HG03097 (cell line): ENCODE data around the gene TCEAL3.
"Not testable (repeated sequence)": the region's sequence is repeated elsewhere in the genome, so short reads cannot be mapped to it uniquely, and the experiment has no call there.

ENCODE experiments used
- ATAC-seq: cut with Tn5 transposase; IDR thresholded peaks from one replicate; pipeline ENCODE4 v1.9.1; 2021; ENCODE audit not compliant: unreplicated experiment, low FRiP score

The TCEAL3 gene

DNA sequence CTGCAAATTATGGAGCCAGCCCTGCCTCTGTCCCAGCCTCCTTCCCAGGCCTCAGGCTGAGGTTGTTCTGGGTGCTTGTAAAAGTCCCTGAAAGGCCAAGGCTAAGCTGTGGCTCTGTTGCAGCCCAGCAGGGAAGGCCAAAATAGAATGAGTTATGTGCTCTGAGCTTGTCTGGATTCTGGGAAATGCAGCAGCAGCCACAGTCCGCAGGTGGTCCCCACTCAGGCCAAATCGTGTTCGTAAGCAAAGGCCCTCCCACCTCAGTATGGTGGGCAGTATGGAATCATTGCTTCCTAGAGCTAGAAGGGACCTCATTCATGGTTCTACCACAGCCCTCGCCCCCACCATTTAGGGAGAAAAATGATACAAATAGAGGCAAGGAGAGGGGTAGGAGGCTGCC is 16.3 kb downstream of the TCEAL3 start:
- ATAC-seq, result no peak

DNA sequence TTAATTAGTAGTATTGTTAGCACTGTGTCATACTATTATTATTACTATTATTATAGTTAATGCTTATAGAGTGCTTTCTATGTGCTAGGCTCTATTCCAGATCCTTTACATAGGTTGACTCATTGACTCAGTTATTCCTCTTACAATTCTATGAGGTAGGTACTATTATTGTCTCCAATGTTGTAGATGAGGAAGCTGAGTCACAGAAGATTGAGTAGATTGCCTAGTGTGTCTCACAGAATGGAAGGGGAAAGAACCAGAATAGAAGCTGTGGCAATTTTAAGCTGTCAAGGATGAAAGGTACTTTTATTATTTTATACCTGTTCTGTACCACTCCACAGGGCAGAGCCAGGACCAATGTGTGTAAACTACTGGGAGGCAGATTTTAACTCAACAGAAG is 19.1 kb downstream of the TCEAL3 start:
- no peak for ATAC-seq

DNA sequence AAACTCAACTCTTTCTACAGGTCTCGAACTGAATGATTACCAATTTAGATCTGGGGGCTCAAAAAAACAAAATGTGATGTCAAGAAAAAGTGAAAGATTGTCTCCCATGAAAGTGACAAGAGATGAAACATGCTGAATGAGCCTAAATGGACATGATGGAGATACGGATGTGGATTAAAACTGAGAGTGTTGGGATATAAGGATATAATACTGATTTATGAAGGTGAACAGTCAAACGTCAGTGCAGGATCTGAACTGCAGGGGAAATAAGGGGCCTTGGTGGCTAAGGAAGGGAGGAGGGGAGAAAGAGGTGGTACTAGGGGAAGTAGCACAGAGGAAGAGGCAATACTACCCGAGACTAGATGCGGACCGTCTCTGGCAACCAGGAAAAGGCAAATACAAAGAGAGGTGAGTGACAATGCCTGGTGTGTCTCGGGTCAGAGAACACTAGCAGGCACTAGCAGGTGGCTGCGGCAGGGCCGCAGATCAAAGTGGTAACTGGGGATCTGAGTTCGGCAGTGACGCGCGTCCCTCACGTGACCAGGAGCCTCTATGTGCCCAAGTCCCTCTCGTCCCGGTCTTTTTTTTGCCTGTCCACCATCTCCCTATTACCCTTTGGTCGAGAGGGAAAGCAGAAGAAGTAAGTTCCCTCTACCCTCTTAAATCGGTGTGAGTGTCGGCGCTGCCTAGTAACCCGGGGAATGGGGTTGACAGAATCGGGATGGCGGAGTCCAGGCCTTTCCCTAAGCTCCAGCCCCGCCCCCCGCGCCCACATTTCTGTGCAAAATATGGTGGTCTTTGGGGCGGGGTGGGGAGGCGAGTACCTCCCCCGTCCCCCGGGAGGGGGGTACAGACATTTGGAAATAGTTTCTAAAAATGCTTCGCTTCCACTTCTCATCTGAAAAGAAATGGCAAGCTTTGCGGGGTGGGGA is 20.9 kb downstream of the TCEAL3 start, which contains the start of gene TCEAL1:
Gene TCEAL1 (plus strand): TSS at position 590 of the 932 bp plus-strand sequence. CDS start 942 bp downstream, outside the sequence.
- ATAC-seq, result no peak

DNA sequence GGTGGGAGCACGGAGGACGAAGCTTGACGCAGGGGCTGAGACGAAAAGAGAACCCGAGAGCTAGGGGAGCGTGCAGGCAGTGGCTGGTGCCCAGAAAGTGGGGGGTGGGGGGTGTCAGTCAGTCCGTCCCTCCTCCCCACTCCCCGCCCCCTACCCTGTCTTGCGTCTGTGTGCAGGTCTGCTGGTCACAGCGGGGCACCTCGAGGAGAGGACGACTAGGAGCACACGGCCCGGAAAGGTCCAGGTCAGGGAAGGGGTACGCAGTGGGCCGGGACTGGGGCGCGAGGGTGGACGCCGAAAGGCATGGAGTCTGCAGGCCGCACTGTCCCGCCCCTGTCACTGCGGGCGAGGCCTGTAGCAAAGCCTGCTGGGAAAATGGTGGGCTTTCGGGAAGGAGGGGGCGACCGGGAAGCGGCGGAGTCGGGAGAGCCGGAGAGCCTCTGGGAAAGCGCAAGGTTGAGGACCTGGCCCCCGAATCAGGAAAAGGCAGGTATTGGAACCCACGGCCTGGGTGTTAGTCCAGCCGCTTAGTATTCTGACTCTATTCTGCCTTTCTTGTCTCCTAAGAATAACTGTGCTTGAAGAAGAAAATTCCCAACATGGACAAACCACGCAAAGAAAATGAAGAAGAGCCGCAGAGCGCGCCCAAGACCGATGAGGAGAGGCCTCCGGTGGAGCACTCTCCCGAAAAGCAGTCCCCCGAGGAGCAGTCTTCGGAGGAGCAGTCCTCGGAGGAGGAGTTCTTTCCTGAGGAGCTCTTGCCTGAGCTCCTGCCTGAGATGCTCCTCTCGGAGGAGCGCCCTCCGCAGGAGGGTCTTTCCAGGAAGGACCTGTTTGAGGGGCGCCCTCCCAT is 21.8 kb downstream of the TCEAL3 start:
- ATAC-seq, result no peak

DNA sequence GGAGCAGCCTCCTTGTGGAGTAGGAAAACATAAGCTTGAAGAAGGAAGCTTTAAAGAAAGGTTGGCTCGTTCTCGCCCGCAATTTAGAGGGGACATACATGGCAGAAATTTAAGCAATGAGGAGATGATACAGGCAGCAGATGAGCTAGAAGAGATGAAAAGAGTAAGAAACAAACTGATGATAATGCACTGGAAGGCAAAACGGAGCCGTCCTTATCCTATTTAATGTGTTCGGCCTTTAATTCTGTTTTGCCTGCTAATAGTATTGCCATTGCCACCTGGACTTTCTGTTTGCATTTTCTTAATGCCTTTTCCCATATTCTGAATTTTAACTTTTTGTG is 22.4 kb downstream of the TCEAL3 start:
- no peak for ATAC-seq

DNA sequence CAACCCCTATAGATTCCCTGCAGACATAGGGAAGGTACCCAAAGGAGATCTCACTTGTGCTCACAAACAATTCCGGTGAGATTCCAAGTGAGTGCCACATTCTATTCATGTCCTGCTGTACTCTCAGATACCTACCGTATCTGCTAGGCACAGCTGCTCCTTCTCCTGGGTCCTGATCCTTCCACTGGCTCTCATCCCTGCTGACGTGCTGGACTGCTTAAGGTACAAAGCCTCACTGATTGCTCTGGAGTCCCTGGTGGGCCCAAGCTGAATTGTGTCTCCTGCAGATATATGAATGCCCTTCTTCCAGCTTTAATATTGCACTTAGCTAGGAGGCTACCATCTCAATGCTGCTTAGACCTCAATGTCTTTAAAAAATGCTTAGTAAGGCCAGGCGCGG is 23.4 kb downstream of the TCEAL3 start:
- ATAC-seq, result no peak

DNA sequence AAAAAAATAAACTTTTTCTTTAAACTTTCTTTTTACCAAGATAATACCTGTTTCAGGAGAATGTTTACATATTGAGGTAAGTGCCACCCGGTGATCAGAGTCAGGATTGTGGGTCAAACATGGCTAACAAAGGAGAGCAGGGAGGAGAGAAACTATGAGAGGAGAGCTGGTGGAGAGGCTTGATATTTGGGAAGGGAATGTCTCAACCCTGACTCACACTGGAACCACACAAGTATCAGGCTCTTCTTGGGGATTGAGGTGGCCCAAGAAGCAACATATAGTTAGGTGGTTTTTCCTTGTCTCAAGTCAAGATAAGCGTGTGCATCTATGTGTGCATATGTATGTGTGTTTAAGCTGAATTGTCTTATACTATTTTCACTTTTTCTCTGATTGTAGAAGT is 27.7 kb downstream of the TCEAL3 start:
- no peak for ATAC-seq

DNA sequence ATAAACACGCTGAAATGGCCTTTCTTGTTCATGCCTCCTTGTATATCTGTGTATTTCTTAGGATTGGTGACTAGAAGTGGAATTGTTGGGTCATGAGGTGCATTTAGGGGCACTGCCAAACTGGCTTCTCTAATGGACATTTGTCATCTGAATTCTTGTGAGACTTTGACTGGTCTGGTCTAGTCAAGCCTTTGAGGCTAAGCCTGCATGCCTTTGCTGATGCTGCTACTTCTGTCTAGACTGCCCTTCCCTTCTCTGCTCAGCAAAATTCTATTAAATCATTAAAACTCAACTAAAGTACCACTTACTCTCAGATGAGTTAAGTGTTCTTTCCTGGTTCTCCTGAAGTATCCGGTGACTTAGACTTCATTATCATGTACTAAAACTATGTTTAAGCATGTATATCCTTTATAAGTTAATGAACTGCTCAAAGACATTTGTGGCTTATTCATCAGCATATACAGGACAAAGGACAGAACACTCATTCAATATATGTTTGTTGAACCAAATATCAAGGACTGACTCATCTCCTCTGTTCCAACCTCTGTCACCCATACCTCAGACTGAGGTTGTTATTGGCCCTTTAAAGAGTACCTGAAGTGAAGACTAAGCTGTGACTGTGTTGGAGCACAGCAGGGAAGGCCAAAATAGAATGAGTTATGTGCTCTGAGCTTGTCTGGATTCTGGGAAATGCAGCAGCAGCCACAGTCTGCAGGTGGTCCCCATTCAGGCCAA is 30.0 kb downstream of the TCEAL3 start:
- no peak for ATAC-seq

DNA sequence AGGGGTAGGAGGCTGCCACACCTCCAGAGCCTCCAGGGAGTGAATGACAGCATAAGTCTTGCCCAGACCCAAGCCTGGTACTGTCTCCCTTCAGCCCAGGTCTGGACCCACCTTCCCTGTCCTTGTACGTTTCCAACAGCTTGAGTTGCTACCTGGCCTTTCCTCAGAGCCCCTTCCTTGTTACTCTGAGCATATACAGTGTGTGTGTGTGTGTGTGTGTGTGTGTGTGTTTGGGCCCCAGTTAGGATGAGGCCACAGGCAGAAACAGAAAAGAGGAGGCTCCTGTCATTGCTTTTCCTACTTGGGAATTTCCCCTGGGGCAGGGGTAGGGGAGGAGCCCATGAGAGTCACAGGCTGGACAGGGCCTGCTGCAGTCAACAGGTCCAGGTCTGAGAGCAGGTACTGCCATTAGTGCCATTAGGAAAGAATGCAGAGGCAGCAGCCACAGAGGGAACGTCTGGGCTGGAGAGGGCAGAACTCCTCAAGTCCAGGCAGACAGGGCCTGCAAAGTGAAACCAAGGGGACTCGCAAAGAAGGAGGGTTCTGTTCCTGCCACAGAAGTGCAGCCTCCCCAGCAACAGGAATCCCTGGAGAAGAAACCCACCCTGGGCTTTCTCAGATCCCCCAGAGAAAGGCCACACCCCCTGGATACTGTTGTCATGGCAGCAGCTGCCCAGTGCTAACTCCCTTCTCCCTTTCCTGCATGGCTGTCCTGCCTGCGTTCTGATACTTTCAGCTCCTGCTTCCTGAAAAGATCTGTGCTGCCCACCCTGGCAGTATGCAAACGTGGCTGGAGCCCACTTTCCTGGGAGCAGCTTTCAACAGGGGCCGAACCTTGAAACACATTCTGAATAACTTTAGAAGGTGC is 30.9 kb downstream of the TCEAL3 start:
- ATAC-seq, result not testable (repeated sequence)

DNA sequence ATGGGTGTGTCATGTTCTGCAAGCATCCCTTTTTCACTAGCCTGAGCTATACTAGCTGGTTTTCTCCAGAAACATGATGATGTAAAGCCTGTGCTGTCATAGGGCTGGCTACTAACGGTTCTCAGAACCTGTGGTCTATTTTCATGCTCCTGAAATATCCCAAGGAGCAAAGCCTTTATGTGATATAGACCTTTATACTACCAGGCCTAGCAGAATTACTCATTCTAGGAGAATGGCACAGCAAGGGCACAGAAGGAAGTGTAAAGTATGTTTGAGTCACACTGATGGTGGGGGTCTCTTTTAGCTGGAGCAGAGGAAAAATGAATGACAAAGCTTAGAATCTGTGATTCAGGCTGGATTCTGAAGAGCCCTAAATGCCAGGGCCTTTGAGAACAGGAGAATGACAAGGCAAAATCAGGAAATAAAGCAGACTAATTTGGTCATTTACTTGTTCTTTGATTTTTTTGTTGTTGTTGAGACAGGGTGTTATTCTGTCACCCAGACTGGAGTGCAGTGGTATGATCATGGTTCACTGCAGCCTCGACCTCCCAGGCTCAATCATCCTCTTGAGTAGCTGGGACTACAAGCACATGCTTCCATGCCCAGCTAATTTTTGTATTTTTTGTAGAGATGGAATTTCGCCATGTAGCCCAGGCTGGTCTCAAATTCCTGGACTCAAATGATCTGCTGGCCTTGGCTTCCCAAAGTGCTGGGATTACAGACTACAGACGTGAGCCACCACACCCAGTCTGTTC is 32.8 kb downstream of the TCEAL3 start:
- ATAC-seq, result no peak

DNA sequence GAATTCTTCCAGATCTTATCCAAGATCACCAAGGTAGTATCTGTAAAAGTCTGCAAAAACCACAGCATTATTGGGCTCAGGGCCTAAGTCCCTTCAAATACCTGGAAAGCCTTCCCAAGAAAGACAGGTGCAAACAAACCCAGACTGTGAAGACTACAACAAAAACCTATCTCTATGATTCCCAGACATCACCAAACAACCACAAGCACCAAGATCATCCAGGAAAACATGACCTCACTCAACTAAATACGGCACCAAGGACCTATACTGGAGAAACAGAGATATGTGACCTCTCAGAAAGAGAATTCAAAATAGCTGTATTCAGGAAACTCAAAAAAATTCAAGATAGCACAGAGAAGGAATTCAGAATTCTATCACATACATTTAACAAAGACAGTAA is 36.4 kb downstream of the TCEAL3 start:
- ATAC-seq, result no peak

DNA sequence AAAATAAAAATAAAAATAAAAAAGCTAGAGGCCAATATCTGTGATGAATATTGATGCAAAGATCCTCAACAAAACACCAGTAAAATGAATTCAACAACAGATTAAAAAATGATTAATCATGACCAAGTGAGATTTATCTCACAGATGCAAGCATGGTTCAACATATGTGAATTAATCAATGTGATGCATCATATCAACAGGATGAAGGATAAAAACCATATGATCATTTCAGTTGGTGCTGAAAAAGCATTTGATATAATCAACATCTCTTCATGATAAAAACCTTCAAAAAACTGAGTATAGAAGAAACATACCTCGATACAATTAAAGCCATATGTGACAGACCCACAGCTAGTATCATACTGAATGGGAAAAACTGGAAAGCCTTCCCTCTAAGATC is 39.9 kb downstream of the TCEAL3 start:
- no peak for ATAC-seq

DNA sequence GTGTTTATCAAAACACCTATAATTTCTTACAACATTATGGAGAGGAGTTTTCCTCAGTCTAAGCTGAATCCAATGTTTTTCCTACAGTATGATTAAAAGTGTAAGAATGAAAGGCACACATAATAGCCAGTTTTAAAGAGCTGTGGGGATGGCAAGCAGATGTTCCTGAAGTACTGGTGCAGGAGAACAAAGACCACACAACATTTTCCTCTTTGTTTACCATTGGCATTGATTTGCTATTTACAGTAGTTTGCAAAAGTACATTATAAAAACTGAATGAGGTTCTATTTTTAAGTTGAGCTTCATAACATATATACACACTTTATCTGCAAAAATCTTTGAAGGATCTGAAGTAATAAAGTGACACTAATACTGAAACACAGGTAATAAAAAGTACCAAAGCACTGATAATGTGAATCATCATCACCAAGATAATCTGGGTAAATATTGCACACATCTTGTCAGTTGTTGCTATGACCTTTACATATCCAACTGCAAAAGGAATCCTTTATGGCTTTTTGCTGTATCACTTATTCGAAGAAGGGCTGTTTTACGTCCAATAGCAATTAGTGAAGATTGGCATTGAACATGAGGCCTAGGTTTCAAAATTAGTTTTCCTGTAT is 43.5 kb downstream of the TCEAL3 start:
- ATAC-seq, result no peak

DNA sequence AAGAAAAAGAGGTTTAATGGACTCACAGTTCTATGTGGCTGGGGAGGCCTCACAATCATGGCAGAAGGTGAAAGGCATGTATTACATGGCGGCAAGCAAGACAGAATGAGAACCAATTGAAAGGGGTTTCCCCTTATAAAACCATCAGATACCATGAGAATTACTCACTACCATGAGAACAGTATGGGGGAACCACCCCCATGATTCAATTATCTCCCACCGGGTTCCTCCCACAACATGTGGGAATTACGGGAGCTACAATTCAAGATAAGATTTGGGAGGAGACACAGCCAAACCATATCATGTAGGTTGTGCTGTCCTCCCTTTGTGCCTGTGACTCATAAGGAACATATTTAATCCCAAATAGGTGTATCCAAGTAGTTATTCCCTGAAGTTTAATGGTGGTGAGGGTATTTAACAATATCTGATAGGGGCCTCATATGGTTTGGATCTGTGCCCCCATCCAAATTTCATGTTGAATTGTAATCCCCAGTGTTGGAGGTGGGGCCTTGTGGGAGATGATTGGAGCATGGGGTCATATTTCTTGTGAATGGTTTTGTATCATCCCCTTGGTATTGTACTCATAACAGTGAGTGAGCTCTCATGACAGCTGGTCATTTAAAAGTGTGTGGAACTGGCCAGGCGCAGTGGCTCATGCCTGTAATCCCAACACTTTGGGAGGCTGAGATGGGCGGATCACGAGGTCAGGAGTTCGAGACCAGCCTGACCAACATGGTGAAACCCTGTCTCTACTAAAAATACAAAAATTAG is 47.7 kb downstream of the TCEAL3 start:
- not testable (repeated sequence) for ATAC-seq

DNA sequence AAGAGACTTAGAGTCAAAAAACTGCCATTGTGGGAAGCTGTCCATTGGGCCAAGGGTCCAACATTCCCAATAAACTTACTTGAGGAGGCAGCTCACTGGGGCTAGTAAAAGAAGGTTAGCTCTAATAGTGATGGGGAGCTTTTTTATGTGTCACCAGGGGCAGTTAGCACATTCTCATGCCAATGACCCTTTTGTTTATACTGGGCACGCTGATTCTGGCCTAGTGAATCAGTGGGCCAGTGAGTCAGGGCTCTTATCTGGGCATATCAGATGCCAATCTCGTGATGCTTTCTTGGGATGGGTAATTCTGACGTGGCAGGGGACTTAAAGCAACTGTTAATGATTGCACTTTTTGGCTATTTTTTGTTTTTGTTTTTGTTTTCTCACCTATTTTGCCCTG is 48.9 kb downstream of the TCEAL3 start:
- no peak for ATAC-seq

DNA sequence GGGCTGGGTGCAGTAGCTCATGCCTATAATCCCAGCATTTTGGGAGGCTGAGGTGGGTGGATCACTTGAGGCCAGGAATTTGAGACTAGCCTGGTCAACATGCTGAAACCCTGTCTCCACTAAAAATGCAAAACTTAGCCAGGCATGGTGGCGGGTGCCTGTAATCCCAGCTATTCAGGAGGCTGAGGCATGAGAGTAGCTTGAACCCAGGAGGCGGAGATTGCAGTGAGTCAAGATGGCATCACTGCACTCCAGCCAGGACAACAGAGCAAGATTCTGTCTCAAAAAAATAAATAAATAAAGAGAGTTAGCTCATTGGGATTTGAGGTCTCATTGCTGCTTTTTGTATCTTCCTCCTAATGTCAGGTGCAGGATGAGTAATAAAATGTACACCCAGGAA is 49.3 kb downstream of the TCEAL3 start:
- ATAC-seq, result not testable (repeated sequence)

DNA sequence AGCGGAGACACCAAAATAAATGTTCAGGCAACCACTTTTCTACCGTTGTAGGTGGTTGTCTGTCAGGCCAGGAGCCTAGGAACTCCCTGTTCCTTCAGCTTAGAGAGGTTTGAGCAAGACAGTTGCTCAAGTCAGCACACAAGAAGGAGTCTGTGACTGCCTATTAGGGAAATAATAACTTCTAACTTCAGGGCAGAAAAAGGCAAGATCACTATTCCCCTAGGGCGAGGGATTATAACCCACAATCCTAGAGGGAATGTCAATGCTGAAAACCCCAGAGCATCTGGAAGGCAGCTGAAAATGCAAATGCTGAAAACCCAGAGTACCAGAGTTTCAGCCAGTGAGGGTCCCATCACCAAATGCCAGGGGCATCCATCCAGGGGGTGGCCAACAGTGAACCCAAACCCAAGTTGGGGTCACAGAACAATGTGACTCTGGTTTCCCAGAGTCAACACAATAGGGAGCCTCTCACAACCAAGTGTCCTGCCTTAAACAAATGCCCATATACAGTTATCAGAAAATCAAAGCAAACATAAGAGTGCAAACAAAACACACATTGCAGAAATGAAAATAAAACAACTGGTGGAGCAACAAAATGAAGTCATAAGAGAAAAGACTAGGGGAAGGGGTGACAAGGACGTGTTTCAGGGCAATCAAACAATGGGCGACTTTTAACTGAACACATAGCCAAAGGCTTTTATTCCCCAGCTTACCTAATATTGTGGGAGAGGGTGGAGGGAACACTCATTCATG is 51.1 kb downstream of the TCEAL3 start:
- no peak for ATAC-seq
